ENCODE data around the gene ARHGEF35. TPM values are rescaled to one million over a fixed set of nuclear protein-coding genes. Genes with fewer than 3 reads are reported as not detected.
"Not testable (repeated sequence)": the region's sequence is repeated elsewhere in the genome, so short reads cannot be mapped to it uniquely, and the experiment has no call there.

The ARHGEF35 gene
- total RNA-seq, 4 donors from 2014 or later: 16.9 to 23.4 (median 20.9) TPM

GRCh38 chr7:144198934-144199333 lies 3.3 kb upstream of the ARHGEF35 start:
- H3K4me3 ChIP-seq (ENCODE audit: low read depth, poor library complexity, severe bottlenecking); DNase-seq (ENCODE audit: low spot score in 2 of 2); intact Hi-C loops (cut with DNase I; ENCODE audit: low total_unique reads): not testable (repeated sequence)
- WGBS, 2 donors: 38 to 44% methylated on average over 2 to 3 of the region's 4 CpGs

GRCh38 chr7:144194453-144194852 lies 1.2 kb downstream of the ARHGEF35 start:
- H3K4me3 ChIP-seq (ENCODE audit: low read depth, poor library complexity, severe bottlenecking); intact Hi-C loops (cut with DNase I; ENCODE audit: low total_unique reads): not testable (repeated sequence)

GRCh38 chr7:144193782-144194181 lies 1.9 kb downstream of the ARHGEF35 start:
- no CpG with 5 or more reads among the region's 11 CpGs for WGBS, 2 donors
- intact Hi-C loops (cut with DNase I; ENCODE audit: low total_unique reads): not testable (repeated sequence)

More at GRCh38 chr7:144194453-144194852, 1.2 kb downstream of the ARHGEF35 start:
- DNase-seq (ENCODE audit: low spot score in 2 of 2): not testable (repeated sequence)
- WGBS, 2 donors: no CpG with 5 or more reads among the region's 6 CpGs

GRCh38 chr7:144188578-144189171 lies 7.0 kb downstream of the ARHGEF35 start:
- H3K4me3 ChIP-seq (ENCODE audit: low read depth, poor library complexity, severe bottlenecking); DNase-seq (ENCODE audit: low spot score in 2 of 2); intact Hi-C loops (cut with DNase I; ENCODE audit: low total_unique reads): not testable (repeated sequence)
- no CpG with 5 or more reads among the region's 3 CpGs for WGBS, 2 donors

More at GRCh38 chr7:144193782-144194181, 1.9 kb downstream of the ARHGEF35 start:
- H3K4me3 ChIP-seq (ENCODE audit: low read depth, poor library complexity, severe bottlenecking); DNase-seq (ENCODE audit: low spot score in 2 of 2): not testable (repeated sequence)

GRCh38 chr7:144187848-144188247 lies 7.8 kb downstream of the ARHGEF35 start:
- DNase-seq (ENCODE audit: low spot score in 2 of 2); H3K4me3 ChIP-seq (ENCODE audit: low read depth, poor library complexity, severe bottlenecking); intact Hi-C loops (cut with DNase I; ENCODE audit: low total_unique reads): not testable (repeated sequence)
- WGBS, 2 donors: no CpG with 5 or more reads among the region's 5 CpGs

GRCh38 chr7:144183166-144183565 lies 12.5 kb downstream of the ARHGEF35 start, which contains the start of gene CTAGE4:
Gene CTAGE4 (plus strand): TSS chr7:144183466. CDS start chr7:144183504, 38 bp downstream.
- H3K4me3 ChIP-seq (ENCODE audit: low read depth, poor library complexity, severe bottlenecking): not testable (repeated sequence)

GRCh38 chr7:144179165-144179479 lies 16.5 kb downstream of the ARHGEF35 start:
- no CpG with 5 or more reads among the region's 2 CpGs for WGBS, 2 donors
- DNase-seq (ENCODE audit: low spot score in 2 of 2); intact Hi-C loops (cut with DNase I; ENCODE audit: low total_unique reads): not testable (repeated sequence)

More at GRCh38 chr7:144183166-144183565, 12.5 kb downstream of the ARHGEF35 start, which contains the start of gene CTAGE4:
- DNase-seq (ENCODE audit: low spot score in 2 of 2); intact Hi-C loops (cut with DNase I; ENCODE audit: low total_unique reads): not testable (repeated sequence)
- 94% methylated on average over 2 of the region's 19 CpGs; no CpG with 5 or more reads in 1 of the 2 donors for WGBS, 2 donors

GRCh38 chr7:144178380-144179164 lies 17.1 kb downstream of the ARHGEF35 start:
- intact Hi-C loops (cut with DNase I; ENCODE audit: low total_unique reads); DNase-seq (ENCODE audit: low spot score in 2 of 2); H3K4me3 ChIP-seq (ENCODE audit: low read depth, poor library complexity, severe bottlenecking): not testable (repeated sequence)
- 8 to 14% methylated on average over 2 to 3 of the region's 10 CpGs for WGBS, 2 donors

More at GRCh38 chr7:144179165-144179479, 16.5 kb downstream of the ARHGEF35 start:
- H3K4me3 ChIP-seq (ENCODE audit: low read depth, poor library complexity, severe bottlenecking): not testable (repeated sequence)

GRCh38 chr7:144174613-144175012 lies 21.0 kb downstream of the ARHGEF35 start:
- no peak overlapping the region for H3K4me3 ChIP-seq (ENCODE audit: low read depth, poor library complexity, severe bottlenecking)
- no peak for TF ChIP-seq POLR2A (IDR thresholded peaks at IDR 0.05)
- intact Hi-C loops (cut with DNase I; ENCODE audit: low total_unique reads): no loop called here
- 93 to 97% methylated on average over 5 of the region's 5 CpGs for WGBS, 2 donors
- no peak for DNase-seq (ENCODE audit: low spot score in 2 of 2)

GRCh38 chr7:144171594-144172350 lies 23.9 kb downstream of the ARHGEF35 start:
- intact Hi-C loops (cut with DNase I; ENCODE audit: low total_unique reads); DNase-seq (ENCODE audit: low spot score in 2 of 2); H3K4me3 ChIP-seq (ENCODE audit: low read depth, poor library complexity, severe bottlenecking): not testable (repeated sequence)
- WGBS, 2 donors: 76 to 80% methylated on average over 3 to 4 of the region's 4 CpGs
